Nephron progenitor cell (in vitro differentiated cells): ENCODE data around the gene CHN2.
A peak's percentile ranks its signal among the peaks of the same experiment; 100 is the strongest.

Source experiments
- DNase-seq: peaks from one replicate; pipeline ENCODE4 v3.0.0; 2021
- H3K27ac Mint-ChIP-seq: 2 replicates; pipeline ENCODE4 v1.8.0; 2021; ENCODE audit warnings: mild to moderate bottlenecking, moderate library complexity, mixed read lengths
- H3K27me3 Mint-ChIP-seq: 2 replicates; pipeline ENCODE4 v1.8.0; 2021; ENCODE audit warnings: mild to moderate bottlenecking, low read depth, mixed read lengths; ENCODE audit not compliant: poor library complexity
- H3K36me3 Mint-ChIP-seq: 2 replicates; pipeline ENCODE4 v1.8.0; 2021; ENCODE audit warnings: low read depth, mixed read lengths
- H3K4me1 Mint-ChIP-seq: 2 replicates; pipeline ENCODE4 v1.8.0; 2021; ENCODE audit warnings: mixed read lengths
- H3K4me3 Mint-ChIP-seq: 2 replicates; pipeline ENCODE4 v1.8.0; 2021; ENCODE audit warnings: mild to moderate bottlenecking, moderate library complexity, mixed read lengths
- H3K9me3 Mint-ChIP-seq: 2 replicates; pipeline ENCODE4 v1.8.0; 2021; ENCODE audit warnings: mild to moderate bottlenecking, moderate library complexity, mixed read lengths
- TF ChIP-seq, protein P1 (sequence below): fragments of 200-600 bp; sonication (generic); IDR thresholded peaks from 2 replicates; pipeline ENCODE4 v1.5.0; 2021; ENCODE audit warnings: antibody characterized with exemption

Gene CHN2

DNA sequence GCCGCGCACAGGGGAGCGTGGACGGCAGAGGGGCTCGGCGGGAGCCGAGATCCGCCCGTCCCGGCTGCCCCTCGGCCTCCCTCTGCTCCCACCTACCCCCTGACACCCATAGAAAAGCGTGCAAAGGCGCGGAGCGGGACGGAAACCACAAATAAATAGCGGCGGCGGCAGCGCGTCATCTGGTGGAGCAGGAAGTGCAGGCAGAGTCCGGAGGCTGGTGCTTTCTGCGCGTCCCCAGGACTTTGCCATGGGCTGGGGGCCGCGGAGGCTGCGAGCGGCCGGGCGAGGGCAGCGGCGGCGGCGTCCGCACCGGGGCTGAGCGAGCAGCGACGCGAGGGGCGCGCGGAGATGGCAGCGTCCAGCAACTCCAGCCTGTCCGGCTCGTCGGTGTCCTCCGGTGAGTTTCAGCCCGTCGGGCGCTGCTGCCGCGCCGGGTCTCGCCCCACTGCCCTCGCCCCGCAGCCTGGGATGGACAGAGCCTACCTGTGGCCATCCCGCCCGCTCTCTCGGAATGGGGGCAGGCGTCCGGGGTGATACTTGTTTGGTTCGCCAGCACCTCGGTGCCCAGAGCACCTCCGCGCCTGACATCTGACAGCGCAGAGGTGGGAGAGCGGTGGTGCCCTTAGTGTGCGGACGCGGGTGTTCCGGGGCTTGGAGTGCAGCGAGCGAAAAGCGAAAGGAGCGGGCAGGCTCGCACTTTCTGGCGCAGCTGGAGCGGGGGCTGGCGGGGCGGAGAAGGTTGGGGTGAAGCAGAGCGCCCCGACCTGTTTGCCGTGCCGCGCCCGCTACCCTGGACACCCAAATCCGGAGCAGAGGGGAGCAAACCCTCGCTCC is at the start of gene CHN2:
TSS of gene CHN2 (plus strand) at position 182 of the 834 bp plus-strand sequence.
- H3K36me3 Mint-ChIP-seq: no peaks in the 10 kb centered on the region
- H3K4me1 Mint-ChIP-seq: peaks cover 31% of the 10 kb centered on the region
- no peaks in the 10 kb centered on the region for H3K9me3 Mint-ChIP-seq
- peak; percentile 72 for DNase-seq
- H3K27me3 Mint-ChIP-seq: peaks cover 72% of the 10 kb centered on the region
- TF ChIP-seq, protein P1, sequence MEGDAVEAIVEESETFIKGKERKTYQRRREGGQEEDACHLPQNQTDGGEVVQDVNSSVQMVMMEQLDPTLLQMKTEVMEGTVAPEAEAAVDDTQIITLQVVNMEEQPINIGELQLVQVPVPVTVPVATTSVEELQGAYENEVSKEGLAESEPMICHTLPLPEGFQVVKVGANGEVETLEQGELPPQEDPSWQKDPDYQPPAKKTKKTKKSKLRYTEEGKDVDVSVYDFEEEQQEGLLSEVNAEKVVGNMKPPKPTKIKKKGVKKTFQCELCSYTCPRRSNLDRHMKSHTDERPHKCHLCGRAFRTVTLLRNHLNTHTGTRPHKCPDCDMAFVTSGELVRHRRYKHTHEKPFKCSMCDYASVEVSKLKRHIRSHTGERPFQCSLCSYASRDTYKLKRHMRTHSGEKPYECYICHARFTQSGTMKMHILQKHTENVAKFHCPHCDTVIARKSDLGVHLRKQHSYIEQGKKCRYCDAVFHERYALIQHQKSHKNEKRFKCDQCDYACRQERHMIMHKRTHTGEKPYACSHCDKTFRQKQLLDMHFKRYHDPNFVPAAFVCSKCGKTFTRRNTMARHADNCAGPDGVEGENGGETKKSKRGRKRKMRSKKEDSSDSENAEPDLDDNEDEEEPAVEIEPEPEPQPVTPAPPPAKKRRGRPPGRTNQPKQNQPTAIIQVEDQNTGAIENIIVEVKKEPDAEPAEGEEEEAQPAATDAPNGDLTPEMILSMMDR: no peak
- H3K27ac Mint-ChIP-seq: no peak within 1 kb of the TSS
- H3K4me3 Mint-ChIP-seq: peak within 1 kb of the TSS; percentile 83

DNA sequence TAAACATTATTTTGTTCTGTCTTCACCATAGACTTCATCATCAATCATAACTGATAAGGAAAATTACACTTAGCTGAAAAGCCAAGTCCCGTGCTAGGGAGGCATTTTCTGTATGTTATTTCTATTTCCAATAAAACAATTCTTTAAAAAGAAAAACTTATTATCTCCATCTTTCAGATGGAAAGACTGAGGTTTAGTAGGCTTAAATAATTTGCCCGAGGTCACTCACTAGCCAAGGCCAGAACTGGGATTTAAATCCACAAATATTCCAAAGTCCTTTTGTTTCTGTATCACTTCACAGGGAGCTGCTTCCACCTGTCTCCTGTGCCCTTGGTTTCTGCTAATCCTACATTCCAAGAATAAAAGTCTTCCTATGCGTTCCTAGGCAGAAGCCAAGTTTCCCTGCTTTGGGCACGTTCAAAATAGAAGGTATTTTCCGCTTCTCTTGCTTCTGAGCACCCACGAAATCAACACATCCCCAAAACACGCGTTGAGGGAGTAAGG is 49.0 kb upstream of the CHN2 start:
- TF ChIP-seq, protein P1: no peak
- H3K4me3 Mint-ChIP-seq: peak overlapping the region; percentile 97
- H3K9me3 Mint-ChIP-seq: no peaks in the 10 kb centered on the region
- no peak for DNase-seq
- H3K27ac Mint-ChIP-seq: peak overlapping the region; percentile 32
- peaks cover 27% of the 10 kb centered on the region for H3K4me1 Mint-ChIP-seq
- H3K36me3 Mint-ChIP-seq: peaks cover 7% of the 10 kb centered on the region
- peaks cover 21% of the 10 kb centered on the region for H3K27me3 Mint-ChIP-seq

DNA sequence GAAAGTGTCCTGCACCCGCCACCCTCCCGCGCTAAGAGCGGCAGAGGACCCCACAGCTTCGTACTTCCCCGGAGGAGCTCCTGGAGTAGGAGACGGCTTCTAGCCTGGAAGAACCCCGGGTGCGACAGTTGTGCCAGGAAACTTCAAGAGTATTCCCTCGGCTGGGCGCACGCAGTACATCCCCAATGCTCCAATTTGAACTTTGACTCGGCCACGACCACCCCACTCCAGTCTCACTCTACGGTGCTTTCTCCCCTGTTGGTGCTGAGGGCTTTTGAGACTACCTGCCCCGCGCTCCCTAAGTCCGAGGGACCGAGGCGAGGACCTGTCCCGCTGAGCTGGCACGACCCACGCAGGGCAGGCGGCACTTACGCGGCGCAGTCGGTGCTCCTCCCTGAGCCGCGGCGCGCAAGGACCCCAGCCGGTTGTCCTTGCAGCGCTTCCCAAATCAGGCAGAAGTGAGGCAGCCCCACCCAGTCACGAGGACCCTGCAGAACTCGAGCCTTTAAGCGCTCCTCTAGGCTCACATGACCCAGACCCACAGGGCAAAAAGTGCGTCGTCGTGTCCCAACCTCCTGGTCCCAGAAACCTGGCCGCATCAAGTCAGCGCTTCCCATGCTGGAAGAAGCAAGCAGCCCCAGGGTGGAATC is 48.4 kb upstream of the CHN2 start, which contains the start of gene CPVL:
TSS of gene CPVL (minus strand) at position 481 of the 650 bp plus-strand sequence. CDS start 25,476 bp downstream, outside the sequence.
- peak; percentile 66 for DNase-seq
- Mint-ChIP-seq H3K4me3 (peak within 1 kb of the TSS; percentile 97), H3K9me3 (no peaks in the 10 kb centered on the region), H3K36me3 (peaks cover 7% of the 10 kb centered on the region), H3K4me1 (peaks cover 24% of the 10 kb centered on the region), H3K27me3 (peaks cover 21% of the 10 kb centered on the region), H3K27ac (peak within 1 kb of the TSS; percentile 32)
- TF ChIP-seq, protein P1: no peak

DNA sequence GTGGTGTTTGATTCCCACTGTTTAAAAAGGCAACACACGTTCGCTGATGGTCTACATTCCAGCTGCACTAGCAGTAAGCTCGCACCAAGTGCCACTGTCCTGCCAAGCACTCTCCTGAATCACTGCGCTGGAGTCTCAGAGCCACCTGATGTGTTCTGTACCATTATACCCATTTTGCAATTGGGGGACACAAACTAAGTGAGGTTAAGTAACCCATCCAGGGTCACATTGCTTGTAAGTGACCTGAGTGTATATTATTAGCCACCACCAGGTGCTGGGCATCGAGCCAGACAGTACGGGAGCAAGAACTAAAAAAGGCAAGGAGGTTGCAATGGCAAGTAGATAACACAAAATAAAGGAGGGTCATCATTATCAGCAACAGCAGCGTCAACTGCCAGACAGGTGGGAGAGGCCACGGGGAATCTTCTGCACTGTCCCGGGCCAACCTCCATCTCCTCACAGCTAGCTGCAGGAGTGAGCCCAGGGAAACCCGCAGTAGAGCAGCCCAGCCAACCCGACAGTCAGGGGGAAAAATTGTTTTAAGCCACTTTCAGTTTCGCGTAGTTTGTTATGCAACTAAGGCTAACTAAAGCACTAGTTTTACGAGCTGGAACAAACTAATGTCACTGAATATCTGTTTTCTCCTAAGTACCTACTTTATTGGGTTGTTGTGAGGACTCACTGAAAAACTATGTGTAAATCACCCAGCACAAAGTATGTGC is 47.5 kb upstream of the CHN2 start:
- H3K4me1 Mint-ChIP-seq: peaks cover 24% of the 10 kb centered on the region
- H3K9me3 Mint-ChIP-seq: no peaks in the 10 kb centered on the region
- H3K27ac Mint-ChIP-seq: no peak overlapping the region
- TF ChIP-seq, protein P1: peak; percentile 13
- peaks cover 21% of the 10 kb centered on the region for H3K27me3 Mint-ChIP-seq
- H3K36me3 Mint-ChIP-seq: peaks cover 7% of the 10 kb centered on the region
- H3K4me3 Mint-ChIP-seq: peak overlapping the region; percentile 97
- peak; percentile 14 for DNase-seq

DNA sequence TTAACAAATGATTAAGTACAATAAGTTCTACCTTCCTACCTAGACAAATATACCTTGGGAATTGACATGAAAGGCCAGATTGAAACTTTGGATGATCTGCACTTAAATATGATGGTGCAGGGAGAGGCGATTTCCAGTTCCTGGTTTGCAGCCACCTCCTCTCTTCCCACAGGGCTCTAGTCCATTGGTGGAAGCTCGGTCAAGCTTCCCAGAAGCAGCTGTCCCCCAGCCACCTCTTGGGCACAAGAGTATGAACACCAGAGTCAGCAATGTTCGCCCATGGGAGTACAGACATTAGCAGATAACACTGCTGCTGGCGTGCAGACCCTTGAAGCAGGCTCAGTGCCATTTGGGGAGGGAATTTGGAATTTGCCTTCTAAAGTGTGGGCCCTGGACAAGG is 46.8 kb upstream of the CHN2 start:
- no peak overlapping the region for H3K4me3 Mint-ChIP-seq
- peaks cover 18% of the 10 kb centered on the region for H3K27me3 Mint-ChIP-seq
- DNase-seq: no peak
- peaks cover 24% of the 10 kb centered on the region for H3K4me1 Mint-ChIP-seq
- TF ChIP-seq, protein P1: no peak
- H3K9me3 Mint-ChIP-seq: no peaks in the 10 kb centered on the region
- peaks cover 12% of the 10 kb centered on the region for H3K36me3 Mint-ChIP-seq
- H3K27ac Mint-ChIP-seq: no peak overlapping the region
